HepG2 (cell line): ENCODE results near the gene PDLIM5. TPM values are rescaled to one million over a fixed set of nuclear protein-coding genes. Genes with fewer than 3 reads are reported as not detected.

ENCODE experiments used
- ARID4A ChIP-seq: sonication (generic); formaldehyde crosslinking; IDR thresholded peaks from 2 replicates; pipeline ENCODE4 v1.5.0; 2020; ENCODE audit warnings: mild to moderate bottlenecking, missing genetic modification reagents, borderline replicate concordance
- BATF2 ChIP-seq: sonication (generic); formaldehyde crosslinking; IDR thresholded peaks from 2 replicates; pipeline ENCODE4 v1.8.0; 2022; ENCODE audit warnings: mild to moderate bottlenecking, missing genetic modification reagents, moderate library complexity
- CEBPB ChIP-seq: IDR thresholded peaks from 2 replicates; pipeline ENCODE4 v1.6.1; 2011; ENCODE audit warnings: low read depth, low read length, improper control_type of control experiment, borderline replicate concordance
- CSRNP2 ChIP-seq: sonication (generic); formaldehyde crosslinking; conservative IDR thresholded peaks from 2 replicates; pipeline ENCODE4 v1.8.0; 2022; ENCODE audit warnings: low read depth, missing genetic modification reagents
- DBP ChIP-seq: sonication (generic); formaldehyde crosslinking; IDR thresholded peaks from 2 replicates; pipeline ENCODE4 v1.4.0; 2020; ENCODE audit warnings: missing genetic modification reagents; ENCODE audit errors: not compliant biosample characterization
- NAIF1 ChIP-seq: sonication (generic); formaldehyde crosslinking; IDR thresholded peaks from 2 replicates; pipeline ENCODE4 v1.5.0; 2020; ENCODE audit warnings: mild to moderate bottlenecking, missing genetic modification reagents, borderline replicate concordance
- NFRKB ChIP-seq: fragments of 450-650 bp; IDR thresholded peaks from 2 replicates; pipeline ENCODE4 v1.6.1; 2017
- NFYB ChIP-seq: sonication (generic); formaldehyde crosslinking; IDR thresholded peaks from 2 replicates; pipeline ENCODE4 v1.4.0; 2020; ENCODE audit warnings: missing genetic modification reagents
- POGZ ChIP-seq: sonication (generic); formaldehyde crosslinking; IDR thresholded peaks from 2 replicates; pipeline ENCODE4 v1.4.0; 2020; ENCODE audit warnings: mild to moderate bottlenecking, missing genetic modification reagents
- RARA ChIP-seq: IDR thresholded peaks from 2 replicates; pipeline ENCODE4 v1.6.1; 2016; ENCODE audit warnings: missing genetic modification reagents, missing compliant biosample characterization
- SIN3B ChIP-seq: fragments of 150-350 bp; IDR thresholded peaks from 2 replicates; pipeline ENCODE4 v1.6.1; 2014; ENCODE audit warnings: low read length
- TFDP1 ChIP-seq: IDR thresholded peaks from 2 replicates; pipeline ENCODE4 v1.6.1; 2016; ENCODE audit warnings: missing compliant biosample characterization, missing genetic modification reagents, borderline replicate concordance
- ZBTB43 ChIP-seq: sonication (generic); formaldehyde crosslinking; conservative IDR thresholded peaks from 2 replicates; pipeline ENCODE4 v1.4.0; 2020; ENCODE audit warnings: missing genetic modification reagents
- ZNF501 ChIP-seq: sonication (generic); formaldehyde crosslinking; IDR thresholded peaks from 2 replicates; pipeline ENCODE4 v1.5.1; 2020; ENCODE audit warnings: mild to moderate bottlenecking, moderate library complexity, missing genetic modification reagents
- ZNF629 ChIP-seq: sonication (generic); formaldehyde crosslinking; conservative IDR thresholded peaks from 2 replicates; pipeline ENCODE4 v1.5.0; 2020; ENCODE audit warnings: missing genetic modification reagents
- ZNF782 ChIP-seq: sonication (generic); formaldehyde crosslinking; IDR thresholded peaks from 2 replicates; pipeline ENCODE4 v1.4.0; 2020; ENCODE audit warnings: missing genetic modification reagents, mild to moderate bottlenecking, borderline replicate concordance
- ZNF784 ChIP-seq: sonication (generic); formaldehyde crosslinking; IDR thresholded peaks from 2 replicates; pipeline ENCODE4 v1.5.1; 2020; ENCODE audit warnings: missing genetic modification reagents, mild to moderate bottlenecking, borderline replicate concordance
- polyA plus RNA-seq, 8 experiments: library from polyadenylated mRNA; depleted of rRNA in 3 of 8; stranded (reverse) in 7 of 8; unstranded in 1 of 8; fragments of >200 nt; fragmentation: Illumina TruSeq in 4 of 8; extraction: Trizol in 4 of 8; gene quantifications; 2 replicates each; pipeline versions ENCODE4 v1.2.1 to v1.2.3, GENCODE V29; 2011 to 2016; ENCODE audit warnings: low read depth in 4 of 8, missing spikeins in 1 of 8, mixed read lengths in 1 of 8; ENCODE audit not compliant: insufficient read depth in 1 of 8
- total RNA-seq, 5 experiments: library from RNA; depleted of rRNA; stranded (reverse); fragments of >200 nt; fragmentation: Illumina TruSeq; extraction: Trizol; gene quantifications; 2 replicates each; pipeline ENCODE4 v1.2.3, GENCODE V29; 2016; ENCODE audit warnings: low read depth in 1 of 5

PDLIM5 gene
- total and polyA plus RNA-seq, 2 of the 13 experiments (the other 11 are each of a cell fraction or from before 2014, with no cell fraction given), result 52.8 to 119 TPM

- no peak; the same call in 1 of the 2 replicates for TF ChIP-seq ARID4A (CRISPR knock-in tag)
- TF ChIP-seq DBP (CRISPR knock-in tag), result no peak
- no peak for TF ChIP-seq NFYB (CRISPR knock-in tag)
- no peak for TF ChIP-seq SIN3B
- no peak for TF ChIP-seq CEBPB
- no peak for TF ChIP-seq NAIF1
- TF ChIP-seq ZNF501 (CRISPR knock-in tag), result peak; percentile 46; the same call in 1 of the 2 replicates
- TF ChIP-seq CSRNP2 (CRISPR knock-in tag), result no peak
- TF ChIP-seq ZNF782 (CRISPR knock-in tag), result no peak
- peak; percentile 85 for TF ChIP-seq RARA (CRISPR knock-in tag)
- TF ChIP-seq ZNF784 (CRISPR knock-in tag), result no peak
- no peak for TF ChIP-seq BATF2 (CRISPR knock-in tag)
- TF ChIP-seq POGZ (CRISPR knock-in tag), result peak; percentile 99
- no peak for TF ChIP-seq TFDP1 (CRISPR knock-in tag)
- peak; percentile 88 for TF ChIP-seq ZNF629 (CRISPR knock-in tag)
- no peak for TF ChIP-seq NFRKB
- TF ChIP-seq ZBTB43 (CRISPR knock-in tag), result no peak
Observed at GRCh38 chr4:94564252-94564651, 112.5 kb downstream of the PDLIM5 start (continued).
